Activated naive CD8-positive, alpha-beta T cell (primary cell): ENCODE data around the gene TSC2.
"Not testable (repeated sequence)": the region's sequence is repeated elsewhere in the genome, so short reads cannot be mapped to it uniquely, and the experiment has no call there.

Experiments used
- H3K27ac Mint-ChIP-seq: one replicate; pipeline ENCODE4 v1.8.0; 2021; ENCODE audit warnings: mixed read lengths
- H3K27me3 Mint-ChIP-seq: one replicate; pipeline ENCODE4 v1.8.0; 2021; ENCODE audit warnings: mixed read lengths
- H3K36me3 Mint-ChIP-seq: one replicate; pipeline ENCODE4 v1.8.0; 2021; ENCODE audit warnings: mixed read lengths
- H3K4me1 Mint-ChIP-seq: one replicate; pipeline ENCODE4 v1.8.0; 2021; ENCODE audit warnings: low read depth, mixed read lengths
- H3K4me3 Mint-ChIP-seq: one replicate; pipeline ENCODE4 v1.8.0; 2021; ENCODE audit warnings: mild to moderate bottlenecking, mixed read lengths
- H3K9me3 Mint-ChIP-seq: one replicate; pipeline ENCODE4 v1.8.0; 2021; ENCODE audit warnings: low read depth, mixed read lengths

TSC2 gene

GRCh38 chr16:2007081-2007836 lies 40.5 kb upstream of the TSC2 start:
- peak overlapping the region; percentile 90 for H3K27ac Mint-ChIP-seq

GRCh38 chr16:2008009-2008526 lies 39.7 kb upstream of the TSC2 start:
- Mint-ChIP-seq H3K9me3 (no peaks in the 10 kb centered on the region), H3K4me3 (peak overlapping the region; percentile 93), H3K4me1 (peaks cover 39% of the 10 kb centered on the region), H3K27me3 (no peaks in the 10 kb centered on the region), H3K27ac (peak overlapping the region; percentile 90), H3K36me3 (peaks cover 3% of the 10 kb centered on the region)

More at GRCh38 chr16:2007081-2007836, 40.5 kb upstream of the TSC2 start:
- Mint-ChIP-seq H3K27me3 (no peaks in the 10 kb centered on the region), H3K4me3 (peak overlapping the region; percentile 93), H3K36me3 (peaks cover 5% of the 10 kb centered on the region), H3K4me1 (peaks cover 40% of the 10 kb centered on the region), H3K9me3 (no peaks in the 10 kb centered on the region)

- H3K4me3 Mint-ChIP-seq = peak overlapping the region; percentile 93
- H3K9me3 Mint-ChIP-seq = no peaks in the 10 kb centered on the region
- no peaks in the 10 kb centered on the region for H3K27me3 Mint-ChIP-seq
- H3K4me1 Mint-ChIP-seq = peaks cover 39% of the 10 kb centered on the region
- H3K27ac Mint-ChIP-seq = peak overlapping the region; percentile 90
- peaks cover 3% of the 10 kb centered on the region for H3K36me3 Mint-ChIP-seq
Observed at GRCh38 chr16:2008631-2009163, 39.1 kb upstream of the TSC2 start.

GRCh38 chr16:2009164-2009711 lies 38.5 kb upstream of the TSC2 start:
- H3K27ac Mint-ChIP-seq = peak overlapping the region; percentile 90
- H3K4me1 Mint-ChIP-seq = peaks cover 39% of the 10 kb centered on the region
- H3K36me3 Mint-ChIP-seq = peaks cover 3% of the 10 kb centered on the region
- no peaks in the 10 kb centered on the region for H3K9me3 Mint-ChIP-seq
- H3K4me3 Mint-ChIP-seq = peak overlapping the region; percentile 93
- no peaks in the 10 kb centered on the region for H3K27me3 Mint-ChIP-seq

GRCh38 chr16:2009791-2010510 lies 37.8 kb upstream of the TSC2 start, which contains the start of gene ZNF598:
TSS of gene ZNF598 (minus strand) at chr16:2009821.
- Mint-ChIP-seq H3K4me3 (peak within 1 kb of the TSS; percentile 96), H3K9me3 (no peaks in the 10 kb centered on the region), H3K36me3 (peaks cover 3% of the 10 kb centered on the region), H3K27ac (peak within 1 kb of the TSS; percentile 98), H3K4me1 (peaks cover 37% of the 10 kb centered on the region), H3K27me3 (no peaks in the 10 kb centered on the region)

GRCh38 chr16:2011726-2012125 lies 36.1 kb upstream of the TSC2 start:
- H3K27ac Mint-ChIP-seq, H3K9me3 Mint-ChIP-seq, H3K36me3 Mint-ChIP-seq, H3K27me3 Mint-ChIP-seq: not testable (repeated sequence)
- H3K4me3 Mint-ChIP-seq = peak overlapping the region; percentile 38
- peaks cover 24% of the 10 kb centered on the region for H3K4me1 Mint-ChIP-seq

- H3K9me3 Mint-ChIP-seq = no peaks in the 10 kb centered on the region
- no peak overlapping the region for H3K27ac Mint-ChIP-seq
- no peak overlapping the region for H3K4me3 Mint-ChIP-seq
- no peaks in the 10 kb centered on the region for H3K27me3 Mint-ChIP-seq
- H3K4me1 Mint-ChIP-seq = peaks cover 10% of the 10 kb centered on the region
- peaks cover under 1% of the 10 kb centered on the region for H3K36me3 Mint-ChIP-seq
Observed at GRCh38 chr16:2013527-2013926, 34.3 kb upstream of the TSC2 start.

- Mint-ChIP-seq H3K4me3 (no peak overlapping the region), H3K9me3 (no peaks in the 10 kb centered on the region), H3K27ac (no peak overlapping the region), H3K27me3 (no peaks in the 10 kb centered on the region), H3K36me3 (no peaks in the 10 kb centered on the region), H3K4me1 (peaks cover 4% of the 10 kb centered on the region)
Observed at GRCh38 chr16:2015117-2015946, 32.5 kb upstream of the TSC2 start.

GRCh38 chr16:2015947-2016208 lies 31.9 kb upstream of the TSC2 start:
- H3K36me3 Mint-ChIP-seq = no peaks in the 10 kb centered on the region
- H3K27me3 Mint-ChIP-seq = no peaks in the 10 kb centered on the region
- H3K4me1 Mint-ChIP-seq = peaks cover 5% of the 10 kb centered on the region
- no peak overlapping the region for H3K4me3 Mint-ChIP-seq
- H3K9me3 Mint-ChIP-seq = no peaks in the 10 kb centered on the region
- no peak overlapping the region for H3K27ac Mint-ChIP-seq

GRCh38 chr16:2016407-2016922 lies 31.3 kb upstream of the TSC2 start:
- no peaks in the 10 kb centered on the region for H3K9me3 Mint-ChIP-seq
- H3K4me3 Mint-ChIP-seq = no peak overlapping the region
- no peaks in the 10 kb centered on the region for H3K27me3 Mint-ChIP-seq
- H3K4me1 Mint-ChIP-seq = peaks cover 5% of the 10 kb centered on the region
- no peak overlapping the region for H3K27ac Mint-ChIP-seq
- H3K36me3 Mint-ChIP-seq = no peaks in the 10 kb centered on the region

- peaks cover 17% of the 10 kb centered on the region for H3K4me1 Mint-ChIP-seq
- H3K27me3 Mint-ChIP-seq = peaks cover 4% of the 10 kb centered on the region
- no peaks in the 10 kb centered on the region for H3K9me3 Mint-ChIP-seq
- H3K36me3 Mint-ChIP-seq = no peaks in the 10 kb centered on the region
- no peak within 1 kb of the TSS for H3K27ac Mint-ChIP-seq
- peak within 1 kb of the TSS; percentile 76 for H3K4me3 Mint-ChIP-seq
Observed at GRCh38 chr16:2019518-2019920, 28.3 kb upstream of the TSC2 start, which contains the start of gene NPW. TSS of gene NPW (plus strand) at chr16:2019785.

- Mint-ChIP-seq H3K4me1 (peaks cover 17% of the 10 kb centered on the region), H3K27me3 (peaks cover 4% of the 10 kb centered on the region), H3K9me3 (no peaks in the 10 kb centered on the region), H3K36me3 (no peaks in the 10 kb centered on the region), H3K4me3 (peak overlapping the region; percentile 76), H3K27ac (no peak overlapping the region)
Observed at GRCh38 chr16:2019921-2020831, 27.6 kb upstream of the TSC2 start.

GRCh38 chr16:2022723-2023091 lies 25.1 kb upstream of the TSC2 start:
- H3K9me3 Mint-ChIP-seq = no peaks in the 10 kb centered on the region
- peak overlapping the region; percentile 67 for H3K4me3 Mint-ChIP-seq
- peaks cover 4% of the 10 kb centered on the region for H3K27me3 Mint-ChIP-seq
- no peak overlapping the region for H3K27ac Mint-ChIP-seq
- peaks cover 24% of the 10 kb centered on the region for H3K4me1 Mint-ChIP-seq
- H3K36me3 Mint-ChIP-seq = no peaks in the 10 kb centered on the region
